H1 (cell line): ENCODE results near the gene MYMX. TPM values are rescaled to one million over a fixed set of nuclear protein-coding genes. Genes with fewer than 3 reads are reported as not detected.

Experiments
- microRNA counts: library from miRNA; unstranded; fragments of <30 nt; microRNA quantifications from one replicate; lab custom pipeline; 2015
- polyA plus RNA-seq, 7 experiments: library from polyadenylated mRNA; depleted of rRNA in 3 of 7; stranded (reverse) in 5 of 7; unstranded in 2 of 7; fragments of >200 nt in 5 of 7; fragments of 200-250 nt in 2 of 7; gene quantifications; 1 replicate in 5 of 7; 2 replicates in 1 of 7; 4 replicates in 1 of 7; pipeline versions ENCODE4 v1.2.1 to v1.2.3, GENCODE V29; 2011 to 2013; ENCODE audit warnings: missing spikeins in 2 of 7, mixed read lengths in 2 of 7
- small RNA-seq: library from polyadenylated mRNA; stranded (forward); fragments of <200 nt; extraction: miRNeasy Mini kit (QIAGEN cat#:217004); gene quantifications from one replicate; pipeline ENCODE3, GENCODE V24; 2013; ENCODE audit not compliant: insufficient read depth
- total RNA-seq: library from RNA; stranded (reverse); fragmentation: NEBNext Ultra II Directional; extraction: Animal tissue kit (Norgen Biotek cat#: 25700); gene quantifications from 2 replicates; pipeline ENCODE4 v1.2.1, GENCODE V29; 2021

The MYMX gene
- total and polyA plus RNA-seq, 2 of the 8 experiments (the other 6 are each of a cell fraction or from before 2014, with no cell fraction given): 4.7 to 6.9 TPM

MicroRNAs encoded within 50 kb of the gene (microRNA counts, 767-probe panel; counts per million panel counts)
- 879 counts per million, percentile 95 among the panel's probes with 10 or more counts for microRNA hsa-miR-4647 (lab: Ali Mortazavi, UCI)

Small RNA genes lying within 50 kb of the gene (small RNA-seq; reads per million reads assigned to genes)
- gene RN7SL811P: not detected

Other genes with a start within 250 kb of the MYMX start
- gene MRPL14, start 89.5 kb upstream of the MYMX start, total RNA-seq: 81.8 and 82.0 TPM in 2 replicates
- 97.1 and 105 TPM in 2 replicates for gene MRPL14, start 89.5 kb upstream of the MYMX start, polyA plus RNA-seq (2011; rRNA removed)
- 60.5 and 61.1 TPM in 2 replicates for gene TMEM63B, start 89.4 kb upstream of the MYMX start, total RNA-seq
- gene TMEM63B, start 89.4 kb upstream of the MYMX start, polyA plus RNA-seq (2011; rRNA removed): 96.8 and 110 TPM in 2 replicates
- 0.97 and 1.2 TPM in 2 replicates for gene CAPN11, start 58.1 kb upstream of the MYMX start, total RNA-seq
- 0.95 and 1.8 TPM in 2 replicates for gene CAPN11, start 58.1 kb upstream of the MYMX start, polyA plus RNA-seq (2011; rRNA removed)
- gene SLC29A1, start 6.7 kb downstream of the MYMX start, total RNA-seq: 187 and 196 TPM in 2 replicates
- gene SLC29A1, start 6.7 kb downstream of the MYMX start, polyA plus RNA-seq (2011; rRNA removed): 558 and 626 TPM in 2 replicates
- gene HSP90AB1, start 30.2 kb downstream of the MYMX start, total RNA-seq: 2,224 and 2,297 TPM in 2 replicates
- 1,244 and 1,564 TPM in 2 replicates for gene HSP90AB1, start 30.2 kb downstream of the MYMX start, polyA plus RNA-seq (2011; rRNA removed)
- gene SLC35B2, start 40.6 kb downstream of the MYMX start, total RNA-seq: 29.5 and 32.3 TPM in 2 replicates
- 65.0 and 73.7 TPM in 2 replicates for gene SLC35B2, start 40.6 kb downstream of the MYMX start, polyA plus RNA-seq (2011; rRNA removed)
- gene NFKBIE, start 48.6 kb downstream of the MYMX start, total RNA-seq: 10.8 and 13.5 TPM in 2 replicates
- 19.2 and 22.9 TPM in 2 replicates for gene NFKBIE, start 48.6 kb downstream of the MYMX start, polyA plus RNA-seq (2011; rRNA removed)
- gene TMEM151B, start 53.5 kb downstream of the MYMX start, total RNA-seq: 15.5 and 15.7 TPM in 2 replicates
- gene TMEM151B, start 53.5 kb downstream of the MYMX start, polyA plus RNA-seq (2011; rRNA removed): 8.0 and 11.6 TPM in 2 replicates
- 19.9 and 20.4 TPM in 2 replicates for gene AARS2, start 96.4 kb downstream of the MYMX start, total RNA-seq
- 8.6 and 12.8 TPM in 2 replicates for gene AARS2, start 96.4 kb downstream of the MYMX start, polyA plus RNA-seq (2011; rRNA removed)
- not detected in 2 replicates for gene SPATS1, start 125.7 kb downstream of the MYMX start, total RNA-seq
- gene SPATS1, start 125.7 kb downstream of the MYMX start, polyA plus RNA-seq (2011; rRNA removed): not detected in 2 replicates
- gene CDC5L, start 170.8 kb downstream of the MYMX start, total RNA-seq: 31.9 and 32.8 TPM in 2 replicates
- 5.1 and 8.4 TPM in 2 replicates for gene CDC5L, start 170.8 kb downstream of the MYMX start, polyA plus RNA-seq (2011; rRNA removed)